GM12878 (cell line): Measurements from ENCODE around the gene ELOVL5. TPM values are rescaled to one million over a fixed set of nuclear protein-coding genes. Genes with fewer than 3 reads are reported as not detected.
A peak's percentile ranks its signal among the peaks of the same experiment; 100 is the strongest.

Experiments
- ATAC-seq: fragments of 200-7000 bp; cut with Tn5 transposase; 3 replicates; pipeline ENCODE4 v1.9.1; 2020; ENCODE audit warnings: mild to moderate bottlenecking, moderate library complexity
- BruUV-seq: library from RNA; stranded (reverse); fragments of 400-500 nt; replicated peaks from 2 replicates; lab custom pipeline; 2021; lab: Mats Ljungman, UMichigan
- CTCF ChIA-PET: fragments of 300-600 bp; sonication (Branson Sonifier 250); formaldehyde crosslinking; extraction: SDS; loops from one replicate; lab custom pipeline; 2021; ENCODE audit warnings: inconsistent platforms; lab: Yijun Ruan, JAX
- POLR2A ChIA-PET: fragments of 350-600 bp; formaldehyde crosslinking; extraction: SDS; loops from one replicate; lab custom pipeline; 2021; ENCODE audit warnings: inconsistent platforms; lab: Charles Lee
- RAD21 ChIA-PET: fragments of 300-600 bp; sonication (Branson Sonifier 250); formaldehyde crosslinking; loops from one replicate; lab custom pipeline; 2023; ENCODE audit warnings: antibody characterized with exemption; ENCODE audit not compliant: unreplicated experiment; lab: Charles Lee
- SMC1A ChIA-PET: fragments of 300-600 bp; sonication (Branson Sonifier 250); formaldehyde crosslinking; loops from one replicate; lab custom pipeline; 2023; ENCODE audit not compliant: unreplicated experiment, uncharacterized antibody; lab: Charles Lee
- DNase-seq: peaks from one replicate; pipeline ENCODE4 v3.0.0-alpha.2; 2011; ENCODE audit warnings: low read depth, low spot score
- FAIRE-seq: peaks from 3 replicates; lab custom pipeline; 2011; peaks lifted over from hg19 to GRCh38; lab: Jason Lieb, UNC
- H2AFZ ChIP-seq: 2 replicates; pipeline ENCODE4 v1.6.0; 2011; ENCODE audit warnings: low read depth, low read length, control low read depth; ENCODE audit not compliant: control insufficient read depth
- H3K27ac ChIP-seq: 2 replicates; pipeline ENCODE4 v1.5.1; 2011; ENCODE audit warnings: control low read depth; ENCODE audit not compliant: control insufficient read depth, insufficient read depth
- H3K27me3 ChIP-seq, 2 experiments: replicated peaks in 1 of 2; 2 replicates each; pipeline versions ENCODE4 v1.6.0 to v1.6.1; 2011; ENCODE audit warnings: low read length in 1 of 2; ENCODE audit not compliant: control insufficient read depth in 2 of 2, insufficient read depth in 2 of 2
- H3K36me3 ChIP-seq, 2 experiments: 2 replicates each; pipeline ENCODE4 v1.5.1; 2011; ENCODE audit warnings: low read length in 1 of 2; ENCODE audit not compliant: control insufficient read depth in 2 of 2, insufficient read depth in 2 of 2
- H3K4me1 ChIP-seq: 2 replicates; pipeline ENCODE4 v1.6.1; 2011; ENCODE audit warnings: mild to moderate bottlenecking, low read length, moderate library complexity, mixed read lengths; ENCODE audit not compliant: control insufficient read depth, insufficient read depth
- H3K4me2 ChIP-seq: 2 replicates; pipeline ENCODE4 v1.6.0; 2011; ENCODE audit warnings: control low read depth; ENCODE audit not compliant: control insufficient read depth, insufficient read depth
- H3K4me3 ChIP-seq: fragments of 200-600 bp; sonication (generic); 2 replicates; pipeline ENCODE4 v1.5.1; 2016
- H3K79me2 ChIP-seq: 2 replicates; pipeline ENCODE4 v1.6.0; 2011; ENCODE audit warnings: low read length; ENCODE audit not compliant: control insufficient read depth, insufficient read depth
- H3K9ac ChIP-seq: 2 replicates; pipeline ENCODE4 v1.8.0; 2011; ENCODE audit warnings: low read length, control low read depth, mixed read lengths; ENCODE audit not compliant: control insufficient read depth, insufficient read depth
- H3K9me3 ChIP-seq: replicated peaks from 3 replicates; pipeline ENCODE4 v1.5.1; 2011; ENCODE audit warnings: mild to moderate bottlenecking, low read length; ENCODE audit not compliant: control insufficient read depth, insufficient read depth
- H4K20me1 ChIP-seq: 2 replicates; pipeline ENCODE4 v1.6.0; 2011; ENCODE audit not compliant: control insufficient read depth, insufficient read depth
- EZH2 ChIP-seq: IDR thresholded peaks from 2 replicates; pipeline ENCODE4 v1.6.1; 2012; ENCODE audit warnings: low read depth, mild to moderate bottlenecking, control low read depth, inconsistent platforms, low read length, borderline replicate concordance; ENCODE audit not compliant: control insufficient read depth
- IRF4 ChIP-seq: IDR thresholded peaks from 2 replicates; pipeline ENCODE4 v1.6.1; 2011; ENCODE audit warnings: low read depth, low read length
- JUNB ChIP-seq: IDR thresholded peaks from 2 replicates; pipeline ENCODE4 v1.6.1; 2016; ENCODE audit warnings: antibody characterized with exemption, mild to moderate bottlenecking
- KAT2A ChIP-seq: conservative IDR thresholded peaks from 2 replicates; pipeline ENCODE4 v1.6.1; 2011; ENCODE audit warnings: low read depth, low read length; ENCODE audit not compliant: control insufficient read depth
- NFIC ChIP-seq: IDR thresholded peaks from 2 replicates; pipeline ENCODE4 v1.6.1; 2012; ENCODE audit warnings: low read depth, mild to moderate bottlenecking, inconsistent platforms, low read length, moderate library complexity
- NR2C1 ChIP-seq: fragments of 450-650 bp; IDR thresholded peaks from 2 replicates; pipeline ENCODE4 v1.6.1; 2017; ENCODE audit warnings: antibody characterized with exemption, mild to moderate bottlenecking, moderate library complexity
- PBX3 ChIP-seq: IDR thresholded peaks from 2 replicates; pipeline ENCODE4 v1.6.1; 2011; ENCODE audit warnings: mild to moderate bottlenecking, low read depth, low read length, moderate library complexity; ENCODE audit not compliant: insufficient replicate concordance
- SMAD1 ChIP-seq: fragments of 450-650 bp; IDR thresholded peaks from 2 replicates; pipeline ENCODE4 v1.6.1; 2018; ENCODE audit warnings: mild to moderate bottlenecking, low read depth; ENCODE audit not compliant: partially characterized antibody
- SREBF2 ChIP-seq: IDR thresholded peaks from 2 replicates; pipeline ENCODE4 v1.6.1; 2012; ENCODE audit warnings: mild to moderate bottlenecking, low read length
- TCF12 ChIP-seq: IDR thresholded peaks from 2 replicates; pipeline ENCODE4 v1.6.1; 2011; ENCODE audit warnings: low read depth, mild to moderate bottlenecking, low read length
- ZNF274 ChIP-seq: IDR thresholded peaks from one replicate; pipeline ENCODE4 v1.8.0; 2011; ENCODE audit not compliant: insufficient read length, insufficient read depth
- WGBS: methylation state at CpG from one replicate; pipeline ENCODE4 v1.1.6; 2016; ENCODE audit warnings: low lambda C conversion rate; ENCODE audit not compliant: insufficient replicate concordance, insufficient coverage; ENCODE audit errors: missing lambda C conversion rate; 5-methylcytosine and 5-hydroxymethylcytosine counted together
- in situ Hi-C: fragments of 300-500 bp; cut with MboI; formaldehyde crosslinking; loops from 9 replicates; pipeline ENCODE4 v1.14.3; 2018; ENCODE audit warnings: mixed read lengths
- intact Hi-C: fragments of 100-400 bp; cut with micrococcal nuclease; formaldehyde crosslinking; loops from one replicate; pipeline ENCODE4 v1.14.2; 2022; ENCODE audit not compliant: unreplicated experiment
- polyA plus RNA-seq, 11 experiments: library from polyadenylated mRNA; depleted of rRNA in 4 of 11; unstranded in 6 of 11; stranded (reverse) in 5 of 11; fragments of >200 nt; fragmentation: Nextera tagmentation in 4 of 11; fragmentation: Illumina TruSeq in 1 of 11; extraction: Ambion mirVana in 4 of 11; extraction: Trizol in 1 of 11; gene quantifications; 1 replicate in 1 of 11; 2 replicates in 10 of 11; pipeline versions ENCODE4 v1.2.1 to v1.2.3, GENCODE V29; 2011 to 2016; ENCODE audit warnings: inconsistent platforms in 2 of 11, missing spikeins in 2 of 11, low read depth in 1 of 11
- total RNA-seq, 4 experiments: library from RNA; depleted of rRNA in 3 of 4; stranded (reverse); fragments of >200 nt in 3 of 4; fragmentation: Illumina TruSeq in 1 of 4; extraction: Trizol in 1 of 4; gene quantifications; 2 replicates each; pipeline versions ENCODE4 v1.2.1 to v1.2.3, GENCODE V29; 2013 to 2021
- TF ChIP-seq, protein P1 (sequence below): fragments of 450-650 bp; formaldehyde crosslinking; IDR thresholded peaks from 2 replicates; pipeline ENCODE4 v1.4.0; 2020; ENCODE audit warnings: mild to moderate bottlenecking, moderate library complexity
- TF ChIP-seq, protein P2 (sequence below): fragments of 450-650 bp; IDR thresholded peaks from 2 replicates; pipeline ENCODE4 v1.6.1; 2017; ENCODE audit warnings: low read depth, mild to moderate bottlenecking, moderate library complexity

The ELOVL5 gene
- total and polyA plus RNA-seq, 10 of the 15 experiments (the other 5 are each of a cell fraction or from before 2014, with no cell fraction given) = 156 to 241 (median 196) TPM

DNA sequence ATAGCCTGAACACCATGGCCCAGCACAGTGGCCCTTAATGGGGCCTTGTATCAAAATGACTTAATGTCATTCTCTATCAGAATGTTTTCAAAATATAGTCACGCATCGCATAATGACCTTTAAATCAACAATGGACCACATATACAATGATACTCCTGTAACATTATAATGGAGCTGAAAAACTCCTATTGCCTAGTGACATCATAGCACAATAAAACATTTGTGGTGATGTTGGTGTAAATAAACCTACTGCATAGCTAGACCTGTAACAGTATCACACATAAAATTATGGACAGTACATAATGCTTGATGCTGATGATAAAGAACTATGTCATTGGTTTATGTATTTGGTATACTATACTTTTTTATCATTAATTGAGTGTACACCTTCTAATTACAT, 9.3 kb downstream of the ELOVL5 start:
- no peak overlapping the region for H3K9ac ChIP-seq
- WGBS = 100% methylated on average over 2 of the region's 2 CpGs
- BruUV-seq = no TSS peak
- H3K27me3 ChIP-seq = no peaks in the 10 kb centered on the region
- H3K4me2 ChIP-seq = peak overlapping the region; percentile 11; the same call in 1 of the 2 replicates
- CTCF ChIA-PET = interaction anchor here (1.0 to 3.1 kb wide), 11 partner anchors 9 to 167 kb away, joined by 3 to 31 read pairs (median 5); partner anchors contain the start of gene ELOVL5
- POLR2A ChIA-PET = interaction anchor here (1.1 to 5.8 kb wide), 4 partner anchors 9 to 92 kb away, joined by 3 to 57 read pairs (median 14); partner anchors contain the start of gene ELOVL5
- SMC1A ChIA-PET = interaction anchor here (0.5 to 8.2 kb wide), 17 partner anchors 8 to 164 kb away, joined by 3 to 135 read pairs (median 8); partner anchors contain the start of gene ELOVL5
- peaks cover 33% of the 10 kb centered on the region for H3K4me1 ChIP-seq
- H4K20me1 ChIP-seq = no peaks in the 10 kb centered on the region
- in situ Hi-C loops = no loop called here
- H3K4me3 ChIP-seq = no peak overlapping the region
- intact Hi-C loops = loop anchor here (5.0 kb wide), 1 partner anchor 143 kb away; no protein-coding TSS in a partner anchor
- DNase-seq (no peak), ATAC-seq (no peak), FAIRE-seq (no peak)
- H3K36me3 ChIP-seq = peaks cover 0 to 11% of the 10 kb centered on the region in 2 experiments; a peak in 2 of 4 replicates
- H3K9me3 ChIP-seq = no peaks in the 10 kb centered on the region; the same call in 2 of the 3 replicates
- H2AFZ ChIP-seq = no peak overlapping the region
- peaks cover 98% of the 10 kb centered on the region for H3K79me2 ChIP-seq
- no peak overlapping the region for H3K27ac ChIP-seq
- TF ChIP-seq, protein P1, sequence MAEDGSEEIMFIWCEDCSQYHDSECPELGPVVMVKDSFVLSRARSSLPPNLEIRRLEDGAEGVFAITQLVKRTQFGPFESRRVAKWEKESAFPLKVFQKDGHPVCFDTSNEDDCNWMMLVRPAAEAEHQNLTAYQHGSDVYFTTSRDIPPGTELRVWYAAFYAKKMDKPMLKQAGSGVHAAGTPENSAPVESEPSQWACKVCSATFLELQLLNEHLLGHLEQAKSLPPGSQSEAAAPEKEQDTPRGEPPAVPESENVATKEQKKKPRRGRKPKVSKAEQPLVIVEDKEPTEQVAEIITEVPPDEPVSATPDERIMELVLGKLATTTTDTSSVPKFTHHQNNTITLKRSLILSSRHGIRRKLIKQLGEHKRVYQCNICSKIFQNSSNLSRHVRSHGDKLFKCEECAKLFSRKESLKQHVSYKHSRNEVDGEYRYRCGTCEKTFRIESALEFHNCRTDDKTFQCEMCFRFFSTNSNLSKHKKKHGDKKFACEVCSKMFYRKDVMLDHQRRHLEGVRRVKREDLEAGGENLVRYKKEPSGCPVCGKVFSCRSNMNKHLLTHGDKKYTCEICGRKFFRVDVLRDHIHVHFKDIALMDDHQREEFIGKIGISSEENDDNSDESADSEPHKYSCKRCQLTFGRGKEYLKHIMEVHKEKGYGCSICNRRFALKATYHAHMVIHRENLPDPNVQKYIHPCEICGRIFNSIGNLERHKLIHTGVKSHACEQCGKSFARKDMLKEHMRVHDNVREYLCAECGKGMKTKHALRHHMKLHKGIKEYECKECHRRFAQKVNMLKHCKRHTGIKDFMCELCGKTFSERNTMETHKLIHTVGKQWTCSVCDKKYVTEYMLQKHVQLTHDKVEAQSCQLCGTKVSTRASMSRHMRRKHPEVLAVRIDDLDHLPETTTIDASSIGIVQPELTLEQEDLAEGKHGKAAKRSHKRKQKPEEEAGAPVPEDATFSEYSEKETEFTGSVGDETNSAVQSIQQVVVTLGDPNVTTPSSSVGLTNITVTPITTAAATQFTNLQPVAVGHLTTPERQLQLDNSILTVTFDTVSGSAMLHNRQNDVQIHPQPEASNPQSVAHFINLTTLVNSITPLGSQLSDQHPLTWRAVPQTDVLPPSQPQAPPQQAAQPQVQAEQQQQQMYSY (CRISPR knock-in tag) = no peak
- TF ChIP-seq, protein P2, sequence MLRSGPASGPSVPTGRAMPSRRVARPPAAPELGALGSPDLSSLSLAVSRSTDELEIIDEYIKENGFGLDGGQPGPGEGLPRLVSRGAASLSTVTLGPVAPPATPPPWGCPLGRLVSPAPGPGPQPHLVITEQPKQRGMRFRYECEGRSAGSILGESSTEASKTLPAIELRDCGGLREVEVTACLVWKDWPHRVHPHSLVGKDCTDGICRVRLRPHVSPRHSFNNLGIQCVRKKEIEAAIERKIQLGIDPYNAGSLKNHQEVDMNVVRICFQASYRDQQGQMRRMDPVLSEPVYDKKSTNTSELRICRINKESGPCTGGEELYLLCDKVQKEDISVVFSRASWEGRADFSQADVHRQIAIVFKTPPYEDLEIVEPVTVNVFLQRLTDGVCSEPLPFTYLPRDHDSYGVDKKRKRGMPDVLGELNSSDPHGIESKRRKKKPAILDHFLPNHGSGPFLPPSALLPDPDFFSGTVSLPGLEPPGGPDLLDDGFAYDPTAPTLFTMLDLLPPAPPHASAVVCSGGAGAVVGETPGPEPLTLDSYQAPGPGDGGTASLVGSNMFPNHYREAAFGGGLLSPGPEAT = no peak
- TF ChIP-seq EZH2 = no peak
- no peak for TF ChIP-seq SREBF2
- TF ChIP-seq JUNB = no peak
- no peak for TF ChIP-seq SMAD1
- no peak for TF ChIP-seq ZNF274
- no peak for TF ChIP-seq NR2C1
- TF ChIP-seq TCF12 = no peak
- TF ChIP-seq KAT2A = no peak
- no peak for TF ChIP-seq IRF4
- no peak for TF ChIP-seq PBX3
- TF ChIP-seq NFIC = no peak
- RAD21 ChIA-PET = interaction anchor here (0.7 to 7.3 kb wide), 13 partner anchors 9 to 123 kb away, joined by 3 to 51 read pairs (median 5); partner anchors contain the start of gene ELOVL5
